ENCODE data around the gene CELF4. TPM values are rescaled to one million over a fixed set of nuclear protein-coding genes. Genes with fewer than 3 reads are reported as not detected.

The CELF4 gene
- total RNA-seq, 1 donor from 2014 or later = 2.3 TPM

DNA sequence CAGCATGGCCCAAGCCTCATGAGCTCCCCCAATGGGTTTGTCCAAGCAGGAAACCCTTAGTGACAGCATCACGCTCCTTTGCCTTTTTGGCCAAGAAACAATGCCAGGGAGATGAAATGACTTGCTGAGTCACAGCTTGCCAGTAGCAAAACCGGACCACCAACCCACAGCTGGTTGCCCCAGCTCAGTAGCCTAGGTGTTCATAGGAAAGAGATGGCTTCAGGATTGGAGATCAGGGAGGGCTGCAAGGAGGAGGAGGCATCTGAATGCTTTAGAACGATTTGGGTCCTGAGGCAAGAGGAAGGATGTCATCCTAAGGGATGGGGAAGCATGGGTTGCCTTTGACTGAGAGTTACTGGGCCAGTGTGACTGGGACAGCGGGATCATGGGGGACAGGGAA lies 116.7 kb downstream of the CELF4 start:
- DNase-seq (ENCODE audit: low spot score in 2 of 2, unreplicated experiment in 2 of 2) = no peak
- Mint-ChIP-seq H3K27me3 (ENCODE audit: low read depth) (peaks cover 2% of the 10 kb centered on the region), H3K4me1 (peaks cover 56% of the 10 kb centered on the region), H3K36me3 (no peaks in the 10 kb centered on the region), H3K9me3 (no peaks in the 10 kb centered on the region), H3K27ac (peak overlapping the region; percentile 45), H3K4me3 (no peak overlapping the region)
- TF ChIP-seq, protein P1, sequence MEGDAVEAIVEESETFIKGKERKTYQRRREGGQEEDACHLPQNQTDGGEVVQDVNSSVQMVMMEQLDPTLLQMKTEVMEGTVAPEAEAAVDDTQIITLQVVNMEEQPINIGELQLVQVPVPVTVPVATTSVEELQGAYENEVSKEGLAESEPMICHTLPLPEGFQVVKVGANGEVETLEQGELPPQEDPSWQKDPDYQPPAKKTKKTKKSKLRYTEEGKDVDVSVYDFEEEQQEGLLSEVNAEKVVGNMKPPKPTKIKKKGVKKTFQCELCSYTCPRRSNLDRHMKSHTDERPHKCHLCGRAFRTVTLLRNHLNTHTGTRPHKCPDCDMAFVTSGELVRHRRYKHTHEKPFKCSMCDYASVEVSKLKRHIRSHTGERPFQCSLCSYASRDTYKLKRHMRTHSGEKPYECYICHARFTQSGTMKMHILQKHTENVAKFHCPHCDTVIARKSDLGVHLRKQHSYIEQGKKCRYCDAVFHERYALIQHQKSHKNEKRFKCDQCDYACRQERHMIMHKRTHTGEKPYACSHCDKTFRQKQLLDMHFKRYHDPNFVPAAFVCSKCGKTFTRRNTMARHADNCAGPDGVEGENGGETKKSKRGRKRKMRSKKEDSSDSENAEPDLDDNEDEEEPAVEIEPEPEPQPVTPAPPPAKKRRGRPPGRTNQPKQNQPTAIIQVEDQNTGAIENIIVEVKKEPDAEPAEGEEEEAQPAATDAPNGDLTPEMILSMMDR (IDR thresholded peaks at IDR 0.05; ENCODE audit: unreplicated experiment) = no peak

DNA sequence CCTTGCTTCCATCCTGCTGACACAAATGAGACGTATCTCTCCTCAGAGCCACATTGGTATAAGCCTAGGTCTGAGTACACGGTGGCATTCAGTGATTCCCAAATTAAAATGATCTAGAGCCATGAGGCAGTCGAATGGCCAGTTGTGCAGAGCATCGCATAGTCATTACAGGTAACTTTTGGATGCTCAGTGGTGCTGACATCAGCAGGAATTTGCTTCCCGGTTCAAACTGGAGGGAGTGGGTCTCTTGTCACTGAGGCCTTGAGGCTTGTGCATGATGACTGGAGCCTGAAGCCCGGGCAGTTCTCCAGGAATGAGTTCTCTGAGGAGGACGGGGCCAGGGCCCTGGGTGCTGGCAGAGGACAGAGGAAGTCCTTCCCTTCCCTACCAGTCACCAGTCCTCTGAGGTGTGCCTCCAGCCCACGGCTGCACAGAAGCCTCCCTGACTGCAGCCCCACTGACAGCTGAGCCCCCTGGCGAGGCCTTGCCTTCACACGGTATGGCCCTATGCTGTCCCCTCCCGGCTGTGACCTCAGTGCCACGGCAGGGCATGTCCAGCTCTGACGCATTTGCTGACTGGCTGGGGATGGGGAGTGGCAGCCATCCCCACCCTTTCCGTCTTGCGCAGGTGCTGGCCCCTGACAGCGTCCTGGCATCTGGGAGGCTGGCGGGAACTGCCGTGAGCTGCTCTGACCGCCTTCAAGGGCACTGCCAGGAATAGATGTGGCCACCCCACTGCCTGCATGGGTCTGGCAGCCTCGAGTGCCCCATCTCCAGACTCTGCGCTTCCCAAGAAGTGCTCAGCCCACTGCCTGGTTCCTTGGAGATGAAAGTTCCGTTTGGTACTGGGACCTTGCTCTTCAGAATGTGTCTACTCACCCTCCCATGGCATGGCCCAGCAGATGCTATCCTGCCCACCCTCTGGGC lies 117.4 kb downstream of the CELF4 start:
- DNase-seq (ENCODE audit: low spot score in 2 of 2, unreplicated experiment in 2 of 2) = no peak
- Mint-ChIP-seq H3K4me3 (no peak overlapping the region), H3K36me3 (no peaks in the 10 kb centered on the region), H3K9me3 (no peaks in the 10 kb centered on the region), H3K4me1 (peaks cover 49% of the 10 kb centered on the region), H3K27ac (no peak overlapping the region), H3K27me3 (ENCODE audit: low read depth) (peaks cover 2% of the 10 kb centered on the region)
- TF ChIP-seq, protein P1 (IDR thresholded peaks at IDR 0.05; ENCODE audit: unreplicated experiment) = no peak

DNA sequence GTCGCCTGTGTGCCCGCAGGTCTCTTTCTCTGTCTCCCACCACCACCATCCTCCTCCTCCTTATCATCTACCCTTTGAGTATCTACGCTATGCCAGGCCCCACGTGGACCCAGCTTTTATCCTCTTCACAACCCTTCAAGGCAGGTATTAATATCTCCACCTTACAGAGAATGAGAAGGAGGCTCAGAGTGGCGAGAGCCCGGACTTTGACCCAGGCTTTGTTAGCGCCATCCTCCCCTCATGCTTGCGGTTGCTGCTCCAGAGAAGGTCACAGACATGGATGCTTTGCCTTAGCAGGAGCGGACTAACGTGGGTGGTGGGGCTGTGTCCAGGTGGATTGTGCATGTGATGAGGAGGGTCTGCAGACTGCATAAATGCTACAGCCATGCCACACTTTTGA lies 119.8 kb downstream of the CELF4 start:
- H3K27ac Mint-ChIP-seq = no peak overlapping the region

DNA sequence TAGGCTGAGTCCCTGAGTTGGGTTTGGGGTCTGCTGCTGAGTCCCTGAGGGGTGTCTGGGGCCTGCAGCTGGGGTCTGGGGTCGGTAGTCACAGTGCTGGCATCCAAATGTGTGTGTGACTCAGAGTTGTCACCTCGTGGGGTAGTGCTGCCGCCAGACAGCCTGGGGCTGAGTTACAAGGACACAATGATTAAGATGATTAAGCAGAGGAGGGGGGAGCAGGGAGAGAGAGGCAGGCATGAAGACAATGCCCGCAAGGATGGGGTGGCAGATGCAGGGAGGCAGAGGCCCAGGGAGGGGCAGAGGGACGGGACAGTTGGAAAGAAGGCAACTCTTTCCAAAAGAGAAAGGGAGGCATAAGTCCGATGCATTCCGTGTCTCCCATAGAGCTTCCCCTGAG lies 120.2 kb downstream of the CELF4 start:
- Mint-ChIP-seq H3K4me1 (peaks cover 31% of the 10 kb centered on the region), H3K9me3 (no peaks in the 10 kb centered on the region), H3K4me3 (no peak overlapping the region), H3K36me3 (no peaks in the 10 kb centered on the region), H3K27ac (no peak overlapping the region), H3K27me3 (ENCODE audit: low read depth) (peaks cover 17% of the 10 kb centered on the region)
- no peak for DNase-seq (ENCODE audit: low spot score in 2 of 2, unreplicated experiment in 2 of 2)
- TF ChIP-seq, protein P1 (IDR thresholded peaks at IDR 0.05; ENCODE audit: unreplicated experiment) = no peak

More for the DNA sequence above, 119.8 kb downstream of the CELF4 start:
- no peaks in the 10 kb centered on the region for H3K9me3 Mint-ChIP-seq
- no peak overlapping the region for H3K4me3 Mint-ChIP-seq
- H3K4me1 Mint-ChIP-seq = peaks cover 35% of the 10 kb centered on the region
- TF ChIP-seq, protein P1 (IDR thresholded peaks at IDR 0.05; ENCODE audit: unreplicated experiment) = no peak
- no peaks in the 10 kb centered on the region for H3K36me3 Mint-ChIP-seq
- DNase-seq (ENCODE audit: low spot score in 2 of 2, unreplicated experiment in 2 of 2) = no peak
- peaks cover 17% of the 10 kb centered on the region for H3K27me3 Mint-ChIP-seq (ENCODE audit: low read depth)

DNA sequence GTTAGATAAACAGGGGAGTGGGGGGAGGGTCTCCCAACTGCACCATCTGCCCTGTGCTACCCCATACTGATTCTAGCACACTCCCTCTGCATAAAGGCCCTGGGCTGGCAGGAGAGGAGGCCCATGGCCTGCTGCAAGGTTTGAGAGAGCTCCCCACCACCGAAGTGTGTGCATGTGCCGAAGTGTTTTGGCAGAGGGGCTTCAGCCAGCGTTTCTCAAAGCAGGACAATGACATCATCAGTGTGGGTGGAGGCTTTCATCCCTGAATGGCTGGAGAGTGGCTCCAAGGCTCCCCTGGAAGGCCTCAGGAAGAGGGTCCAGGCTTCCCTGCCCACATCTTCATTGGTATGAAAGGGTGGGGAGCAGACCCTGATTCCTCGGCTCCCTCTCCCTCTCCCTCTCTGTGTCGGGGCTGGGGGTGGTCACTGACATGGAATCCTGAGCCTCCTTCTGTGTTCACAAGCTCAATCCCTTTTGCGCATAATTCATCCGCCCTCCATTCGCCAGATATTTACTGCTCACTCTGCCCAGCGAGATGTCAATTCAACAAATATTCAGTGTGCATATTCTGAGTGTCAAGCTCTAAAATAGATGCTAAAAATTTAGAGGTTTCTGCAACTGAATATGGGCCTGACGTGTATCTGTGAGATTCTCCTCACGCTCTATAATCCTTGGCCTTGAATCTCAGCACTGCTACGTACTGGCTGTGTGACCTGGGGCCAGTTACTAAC lies 122.1 kb downstream of the CELF4 start:
- no peak for DNase-seq (ENCODE audit: low spot score in 2 of 2, unreplicated experiment in 2 of 2)
- Mint-ChIP-seq H3K4me3 (no peak overlapping the region), H3K4me1 (peaks cover 17% of the 10 kb centered on the region), H3K9me3 (no peaks in the 10 kb centered on the region), H3K27ac (no peak overlapping the region), H3K36me3 (no peaks in the 10 kb centered on the region), H3K27me3 (ENCODE audit: low read depth) (peaks cover 20% of the 10 kb centered on the region)
- TF ChIP-seq, protein P1 (IDR thresholded peaks at IDR 0.05; ENCODE audit: unreplicated experiment) = no peak

All from mesothelial cell of epicardium (in vitro differentiated cells).